SU-DHL-6 (cell line): Measurements from ENCODE around the gene RETREG1.

Experiments used
- H2AFZ ChIP-seq: fragments of 200-600 bp; sonication (generic); 2 replicates; pipeline ENCODE4 v1.6.1; 2014; ENCODE audit warnings: low read depth, mild to moderate bottlenecking, moderate library complexity, mixed read lengths, antibody characterized with exemption, low read length; ENCODE audit not compliant: severe bottlenecking
- H3F3A ChIP-seq: fragments of 200-600 bp; shearing (Covaris generic); 2 replicates; pipeline ENCODE4 v1.6.0; 2016; ENCODE audit warnings: antibody characterized with exemption, mild to moderate bottlenecking; ENCODE audit not compliant: insufficient read depth
- H3K27ac ChIP-seq: fragments of 200-600 bp; sonication (generic); 2 replicates; pipeline ENCODE4 v1.5.1; 2016; ENCODE audit warnings: low read depth, mild to moderate bottlenecking, low read length, moderate library complexity, mixed read lengths
- H3K27me3 ChIP-seq: fragments of 200-600 bp; sonication (generic), shearing (Covaris generic); 2 replicates; pipeline ENCODE4 v1.6.0; 2014; ENCODE audit warnings: mild to moderate bottlenecking, low read length
- H3K36me3 ChIP-seq: fragments of 200-600 bp; sonication (generic); 2 replicates; pipeline ENCODE4 v1.6.1; 2014; ENCODE audit warnings: mild to moderate bottlenecking, low read length, mixed read lengths
- H3K4me2 ChIP-seq: fragments of 300-600, 200-600 bp; shearing (Covaris generic), sonication (generic); 2 replicates; pipeline ENCODE4 v1.6.0; 2014; ENCODE audit warnings: low read length, low read depth, mild to moderate bottlenecking; ENCODE audit not compliant: poor library complexity, severe bottlenecking
- H3K4me3 ChIP-seq: fragments of 200-600 bp; sonication (generic); 2 replicates; pipeline ENCODE4 v1.5.1; 2014; ENCODE audit warnings: antibody characterized with exemption, low read length, mild to moderate bottlenecking, mixed read lengths; ENCODE audit not compliant: insufficient read depth, poor library complexity, severe bottlenecking
- H3K79me2 ChIP-seq: fragments of 200-600 bp; sonication (generic); 2 replicates; pipeline ENCODE4 v1.6.1; 2014; ENCODE audit warnings: mild to moderate bottlenecking, low read length, moderate library complexity; ENCODE audit not compliant: insufficient read depth
- H3K9ac ChIP-seq: fragments of 200-600 bp; sonication (generic); 2 replicates; pipeline ENCODE4 v1.7.0; 2014; ENCODE audit warnings: mild to moderate bottlenecking, low read length
- H3K9me2 ChIP-seq: fragments of 200-600 bp; sonication (generic); replicated peaks from 2 replicates; pipeline ENCODE4 v1.6.1; 2014; ENCODE audit warnings: low read length; ENCODE audit not compliant: insufficient read depth
- H3K9me3 ChIP-seq: fragments of 200-600 bp; sonication (generic); 2 replicates; pipeline ENCODE4 v1.6.1; 2014; ENCODE audit warnings: low read length, mixed read lengths; ENCODE audit not compliant: insufficient read depth
- H4K20me1 ChIP-seq: fragments of 200-600 bp; sonication (generic); 2 replicates; pipeline ENCODE4 v1.6.1; 2014; ENCODE audit warnings: low read depth, mild to moderate bottlenecking, antibody characterized with exemption, low read length, moderate library complexity, mixed read lengths
- CTCF ChIP-seq: fragments of 200-600 bp; sonication (generic); IDR thresholded peaks from one replicate; pipeline ENCODE4 v1.5.1; 2017; ENCODE audit warnings: antibody characterized with exemption, mild to moderate bottlenecking, low read length, moderate library complexity; ENCODE audit not compliant: insufficient read depth, poor library complexity, severe bottlenecking
- EZH2phosphoT487 ChIP-seq: fragments of 200-600 bp; sonication (generic), shearing (Covaris generic); conservative IDR thresholded peaks from 2 replicates; pipeline ENCODE4 v1.6.1; 2018; ENCODE audit warnings: mild to moderate bottlenecking, antibody characterized with exemption, low read length, moderate library complexity, mixed read lengths

The RETREG1 gene

GRCh38 chr5:16540421-16540820, 76.4 kb downstream of the RETREG1 start:
- H2AFZ ChIP-seq: no peak overlapping the region
- H3K36me3 ChIP-seq: no peaks in the 10 kb centered on the region
- TF ChIP-seq CTCF (no peak), EZH2phosphoT487 (no peak)
- H3K4me2 ChIP-seq: no peak overlapping the region
- H3K4me3 ChIP-seq: no peak overlapping the region
- no peaks in the 10 kb centered on the region for H3K9me3 ChIP-seq
- H4K20me1 ChIP-seq: no peaks in the 10 kb centered on the region
- H3K9ac ChIP-seq: no peak overlapping the region
- no peak overlapping the region for H3K27ac ChIP-seq
- no peaks in the 10 kb centered on the region for H3K27me3 ChIP-seq
- H3F3A ChIP-seq: no peaks in the 10 kb centered on the region
- no peaks in the 10 kb centered on the region for H3K9me2 ChIP-seq
- H3K79me2 ChIP-seq: no peaks in the 10 kb centered on the region

DNA sequence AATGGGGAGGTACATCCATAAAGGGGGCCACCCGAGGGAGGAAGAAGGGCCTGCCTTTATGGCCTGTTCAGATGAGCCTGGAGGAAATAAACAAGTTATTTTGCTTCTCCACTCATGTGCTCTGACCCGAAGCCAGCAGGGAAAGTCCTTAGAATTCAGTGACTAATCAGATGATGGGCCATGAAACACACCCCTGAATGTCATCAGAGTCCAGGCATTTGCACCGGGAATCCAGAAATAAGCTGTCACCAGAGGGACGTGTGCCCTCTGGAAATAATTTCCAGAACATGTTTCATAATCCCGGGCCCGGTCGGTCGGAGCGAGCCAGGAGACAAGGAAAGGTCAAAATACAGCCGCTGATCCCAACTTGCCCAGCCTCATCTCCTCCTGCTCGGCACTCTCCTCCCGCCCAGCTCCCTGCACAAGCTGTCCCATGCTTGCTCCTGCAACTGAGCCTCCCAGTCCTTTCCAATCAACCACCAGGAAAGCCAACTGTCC, 77.6 kb downstream of the RETREG1 start:
- H4K20me1 ChIP-seq: no peaks in the 10 kb centered on the region
- no peaks in the 10 kb centered on the region for H3K36me3 ChIP-seq
- H3K27me3 ChIP-seq: no peaks in the 10 kb centered on the region
- TF ChIP-seq CTCF: no peak
- H3K4me3 ChIP-seq: no peak overlapping the region
- H3K9me3 ChIP-seq: no peaks in the 10 kb centered on the region
- H3K4me2 ChIP-seq: no peak overlapping the region
- no peaks in the 10 kb centered on the region for H3F3A ChIP-seq
- H3K27ac ChIP-seq: no peak overlapping the region
- no peak overlapping the region for H3K9ac ChIP-seq
- no peaks in the 10 kb centered on the region for H3K9me2 ChIP-seq
- H2AFZ ChIP-seq: no peak overlapping the region
- H3K79me2 ChIP-seq: no peaks in the 10 kb centered on the region

DNA sequence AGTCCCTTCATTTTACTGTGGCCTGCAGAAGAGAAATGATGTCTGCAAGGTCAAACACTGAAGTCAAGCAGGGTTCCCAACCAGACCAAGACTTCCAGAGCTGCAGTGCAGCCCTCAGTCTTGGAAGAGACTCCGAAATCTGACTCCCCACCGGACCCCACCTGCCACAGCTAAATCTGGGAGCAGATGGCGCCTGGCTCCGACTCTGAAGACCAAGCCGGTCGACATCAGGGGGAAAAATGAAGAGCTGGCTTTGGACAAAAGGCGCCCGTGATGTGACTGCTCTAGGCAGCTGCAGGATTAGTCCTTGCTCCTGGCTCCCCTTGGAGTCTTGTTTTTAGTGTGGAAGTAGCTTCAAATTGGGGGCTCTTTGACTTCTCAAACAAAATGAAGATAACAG, 78.8 kb downstream of the RETREG1 start:
- TF ChIP-seq EZH2phosphoT487: no peak
- TF ChIP-seq CTCF: no peak
- no peaks in the 10 kb centered on the region for H3F3A ChIP-seq
- no peaks in the 10 kb centered on the region for H3K36me3 ChIP-seq
- H3K27ac ChIP-seq: no peak overlapping the region
- H2AFZ ChIP-seq: no peak overlapping the region
- H3K27me3 ChIP-seq: no peaks in the 10 kb centered on the region
- H3K4me2 ChIP-seq: no peak overlapping the region
- H3K4me3 ChIP-seq: no peak overlapping the region
- no peaks in the 10 kb centered on the region for H3K9me2 ChIP-seq
- H4K20me1 ChIP-seq: no peaks in the 10 kb centered on the region
- H3K9me3 ChIP-seq: no peaks in the 10 kb centered on the region
- no peaks in the 10 kb centered on the region for H3K79me2 ChIP-seq
- no peak overlapping the region for H3K9ac ChIP-seq
